HG03039 (cell line): ENCODE data around the gene GRAMD1B.

ENCODE experiments used
- ATAC-seq: cut with Tn5 transposase; IDR thresholded peaks from one replicate; pipeline ENCODE4 v1.9.1; 2021; ENCODE audit warnings: mild to moderate bottlenecking, moderate library complexity; ENCODE audit not compliant: unreplicated experiment

Gene GRAMD1B

GRCh38 chr11:123429913-123430720, at the start of gene GRAMD1B:
GRAMD1B (plus strand) TSS chr11:123430269; CDS start chr11:123430793, 524 bp downstream.
- ATAC-seq = no peak

GRCh38 chr11:123381149-123381548, 48.9 kb upstream of the GRAMD1B start:
- no peak for ATAC-seq

- peak; percentile 80 for ATAC-seq
These were observed 48.1 kb upstream of the GRAMD1B start for GRCh38 chr11:123381817-123382554.

- ATAC-seq = no peak
These were observed 47.5 kb upstream of the GRAMD1B start for GRCh38 chr11:123382555-123383074.

GRCh38 chr11:123384116-123384515, 46.0 kb upstream of the GRAMD1B start:
- ATAC-seq = no peak

- no peak for ATAC-seq
These were observed 43.1 kb upstream of the GRAMD1B start for GRCh38 chr11:123386796-123387510.

GRCh38 chr11:123388640-123389039, 41.4 kb upstream of the GRAMD1B start:
- ATAC-seq = no peak

GRCh38 chr11:123390146-123390545, 39.9 kb upstream of the GRAMD1B start:
- ATAC-seq = no peak

- no peak for ATAC-seq
These were observed 38.3 kb upstream of the GRAMD1B start for GRCh38 chr11:123391646-123392348.

GRCh38 chr11:123392431-123392830, 37.6 kb upstream of the GRAMD1B start:
- ATAC-seq = no peak

GRCh38 chr11:123392844-123393243, 37.2 kb upstream of the GRAMD1B start:
- no peak for ATAC-seq

- ATAC-seq = no peak
These were observed 36.6 kb upstream of the GRAMD1B start for GRCh38 chr11:123393312-123393927.

- ATAC-seq = no peak
These were observed 25.4 kb upstream of the GRAMD1B start for GRCh38 chr11:123404676-123405075.

GRCh38 chr11:123405123-123405592, 24.9 kb upstream of the GRAMD1B start:
- ATAC-seq = no peak

- peak; percentile 49 for ATAC-seq
These were observed 23.5 kb upstream of the GRAMD1B start for GRCh38 chr11:123406441-123407129.

GRCh38 chr11:123407130-123407995, 22.7 kb upstream of the GRAMD1B start:
- ATAC-seq = no peak

- no peak for ATAC-seq
These were observed 22.0 kb upstream of the GRAMD1B start for GRCh38 chr11:123407996-123408597.
